HAP-1 (cell line): ENCODE measurements around the gene DR1.

Experiments
- DNase-seq, 2 experiments: peaks; one replicate each; pipeline ENCODE4 v3.0.0-alpha.2; 2016 to 2020; ENCODE audit warnings: low spot score in 2 of 2
- H3K27me3 ChIP-seq: fragments of 250-450 bp; sonication (Bioruptor Pico); 2 replicates; pipeline ENCODE4 v1.5.1; 2020; ENCODE audit warnings: low read depth, mild to moderate bottlenecking, moderate library complexity
- H3K36me3 ChIP-seq: fragments of 250-450 bp; sonication (Bioruptor Pico); replicated peaks from 2 replicates; pipeline ENCODE4 v1.5.1; 2020; ENCODE audit warnings: mild to moderate bottlenecking
- H3K4me1 ChIP-seq: fragments of 250-450 bp; sonication (Bioruptor Pico); 2 replicates; pipeline ENCODE4 v1.5.1; 2020; ENCODE audit warnings: mild to moderate bottlenecking
- H3K4me3 ChIP-seq: fragments of 250-450 bp; sonication (Bioruptor Pico); 2 replicates; pipeline ENCODE4 v1.5.1; 2020; ENCODE audit warnings: mild to moderate bottlenecking, moderate library complexity
- H3K9me3 ChIP-seq: fragments of 250-450 bp; sonication (Bioruptor Pico); 2 replicates; pipeline ENCODE4 v1.5.1; 2020; ENCODE audit warnings: mild to moderate bottlenecking, moderate library complexity
- in situ Hi-C: fragments of 300-500 bp; cut with MboI; formaldehyde crosslinking; loops from 3 replicates; pipeline ENCODE4 v1.14.3; 2020; ENCODE audit warnings: low sequenced_read_pairs, inconsistent platforms, mixed read lengths

DR1 gene

GRCh38 chr1:93328809-93329760 is 16.6 kb upstream of the DR1 start:
- H3K27me3 ChIP-seq = no peaks in the 10 kb centered on the region
- peaks cover 10% of the 10 kb centered on the region; the same call in 1 of the 2 replicates for H3K4me1 ChIP-seq
- H3K9me3 ChIP-seq = no peaks in the 10 kb centered on the region
- no peaks in the 10 kb centered on the region; the same call in 1 of the 2 replicates for H3K36me3 ChIP-seq
- no peak overlapping the region for H3K4me3 ChIP-seq
- in situ Hi-C loops = no loop called here
- DNase-seq = no peak

- Histone ChIP-seq H3K27me3 (no peaks in the 10 kb centered on the region), H3K4me3 (no peak overlapping the region), H3K36me3 (no peaks in the 10 kb centered on the region; the same call in 1 of the 2 replicates), H3K4me1 (peaks cover 5% of the 10 kb centered on the region; the same call in 1 of the 2 replicates), H3K9me3 (no peaks in the 10 kb centered on the region)
- DNase-seq = no peak
- in situ Hi-C loops = no loop called here
Observed at GRCh38 chr1:93330196-93330595, 15.5 kb upstream of the DR1 start.

- Histone ChIP-seq H3K4me1 (0 out of 2 replicates have a peak, but pooled peaks cover 4% of the 10 kb centered on the region), H3K9me3 (no peaks in the 10 kb centered on the region), H3K27me3 (no peaks in the 10 kb centered on the region), H3K4me3 (no peak overlapping the region), H3K36me3 (no peaks in the 10 kb centered on the region; the same call in 1 of the 2 replicates)
- DNase-seq = no peak
- in situ Hi-C loops = no loop called here
Observed at GRCh38 chr1:93330617-93331016, 15.1 kb upstream of the DR1 start.

- H3K9me3 ChIP-seq = no peaks in the 10 kb centered on the region
- in situ Hi-C loops = no loop called here
- peaks cover 10% of the 10 kb centered on the region for H3K4me1 ChIP-seq
- no peak for DNase-seq
- H3K36me3 ChIP-seq = no peaks in the 10 kb centered on the region; the same call in 1 of the 2 replicates
- H3K27me3 ChIP-seq = no peaks in the 10 kb centered on the region
- no peak overlapping the region for H3K4me3 ChIP-seq
Observed at GRCh38 chr1:93331412-93331811, 14.3 kb upstream of the DR1 start.

GRCh38 chr1:93332368-93332767 is 13.3 kb upstream of the DR1 start:
- no peak for DNase-seq
- H3K9me3 ChIP-seq = no peaks in the 10 kb centered on the region
- peaks cover under 1% of the 10 kb centered on the region for H3K36me3 ChIP-seq
- peaks cover 13% of the 10 kb centered on the region for H3K4me1 ChIP-seq
- no peak overlapping the region for H3K4me3 ChIP-seq
- in situ Hi-C loops = no loop called here
- H3K27me3 ChIP-seq = no peaks in the 10 kb centered on the region

GRCh38 chr1:93338387-93339146 is 7.1 kb upstream of the DR1 start:
- in situ Hi-C loops = no loop called here
- Histone ChIP-seq H3K4me3 (no peak overlapping the region), H3K9me3 (no peaks in the 10 kb centered on the region), H3K4me1 (peaks cover 19% of the 10 kb centered on the region), H3K36me3 (peaks cover 3% of the 10 kb centered on the region; the same call in 1 of the 2 replicates), H3K27me3 (no peaks in the 10 kb centered on the region)
- DNase-seq = no peak

- Histone ChIP-seq H3K27me3 (no peaks in the 10 kb centered on the region), H3K4me1 (peaks cover 19% of the 10 kb centered on the region), H3K4me3 (no peak overlapping the region), H3K36me3 (peaks cover 3% of the 10 kb centered on the region; the same call in 1 of the 2 replicates), H3K9me3 (no peaks in the 10 kb centered on the region)
- DNase-seq = no peak
- in situ Hi-C loops = no loop called here
Observed at GRCh38 chr1:93339171-93339697, 6.5 kb upstream of the DR1 start.

GRCh38 chr1:93340090-93340489 is 5.6 kb upstream of the DR1 start:
- H3K27me3 ChIP-seq = no peaks in the 10 kb centered on the region
- H3K4me1 ChIP-seq = peaks cover 19% of the 10 kb centered on the region
- DNase-seq = no peak
- H3K9me3 ChIP-seq = no peaks in the 10 kb centered on the region
- H3K36me3 ChIP-seq = peaks cover 3% of the 10 kb centered on the region; the same call in 1 of the 2 replicates
- in situ Hi-C loops = no loop called here
- no peak overlapping the region for H3K4me3 ChIP-seq

GRCh38 chr1:93344484-93344883 is 1.2 kb upstream of the DR1 start:
- no peak overlapping the region for H3K4me3 ChIP-seq
- H3K36me3 ChIP-seq = no peaks in the 10 kb centered on the region
- in situ Hi-C loops = no loop called here
- DNase-seq = no peak
- H3K27me3 ChIP-seq = no peaks in the 10 kb centered on the region
- peaks cover 13% of the 10 kb centered on the region for H3K4me1 ChIP-seq
- H3K9me3 ChIP-seq = no peaks in the 10 kb centered on the region

GRCh38 chr1:93344886-93345632 is 648 bp upstream of the DR1 start:
- H3K9me3 ChIP-seq = no peaks in the 10 kb centered on the region
- no peak for DNase-seq
- H3K4me1 ChIP-seq = peaks cover 15% of the 10 kb centered on the region
- H3K4me3 ChIP-seq = peak overlapping the region; percentile 83
- no peaks in the 10 kb centered on the region for H3K27me3 ChIP-seq
- no peaks in the 10 kb centered on the region for H3K36me3 ChIP-seq
- in situ Hi-C loops = no loop called here

GRCh38 chr1:93346421-93346993 is 800 bp downstream of the DR1 start:
- peak; percentile 22 to 37 for DNase-seq
- Histone ChIP-seq H3K4me1 (peaks cover 21% of the 10 kb centered on the region), H3K27me3 (no peaks in the 10 kb centered on the region), H3K36me3 (no peaks in the 10 kb centered on the region; the same call in 1 of the 2 replicates), H3K4me3 (peak overlapping the region; percentile 83), H3K9me3 (no peaks in the 10 kb centered on the region)
- in situ Hi-C loops = no loop called here

GRCh38 chr1:93347334-93347899 is 1.7 kb downstream of the DR1 start:
- H3K4me3 ChIP-seq = peak overlapping the region; percentile 83
- H3K27me3 ChIP-seq = no peaks in the 10 kb centered on the region
- no peak for DNase-seq
- peaks cover 30% of the 10 kb centered on the region for H3K4me1 ChIP-seq
- H3K9me3 ChIP-seq = no peaks in the 10 kb centered on the region
- in situ Hi-C loops = no loop called here
- H3K36me3 ChIP-seq = no peaks in the 10 kb centered on the region; the same call in 1 of the 2 replicates
